PC-9 (cell line): Measurements from ENCODE around the gene VWA2. TPM values are rescaled to one million over a fixed set of nuclear protein-coding genes. Genes with fewer than 3 reads are reported as not detected.

Experiments used
- BruUV-seq: library from RNA; stranded (reverse); fragments of 400-500 nt; replicated peaks from 2 replicates; lab custom pipeline; 2021; lab: Mats Ljungman, UMichigan
- CTCF ChIA-PET: fragments of 300-600 bp; sonication (Branson Sonifier 250); formaldehyde crosslinking; loops from one replicate; lab custom pipeline; 2022; ENCODE audit warnings: antibody characterized with exemption; lab: Charles Lee
- POLR2A ChIA-PET: fragments of 300-600 bp; sonication (Branson Sonifier 250); formaldehyde crosslinking; loops from one replicate; lab custom pipeline; 2022; ENCODE audit warnings: antibody characterized with exemption; ENCODE audit not compliant: unreplicated experiment; lab: Charles Lee
- DNase-seq, 2 experiments: peaks; one replicate each; pipeline versions ENCODE4 v3.0.0 to v3.0.0-alpha.2; 2015 to 2022; ENCODE audit warnings: mixed read lengths in 1 of 2
- H2AFZ ChIP-seq: fragments of 200-600 bp; sonication (generic); 2 replicates; pipeline ENCODE4 v1.8.1; 2017; ENCODE audit warnings: antibody characterized with exemption
- H3F3A ChIP-seq: fragments of 200-600 bp; sonication (generic); 2 replicates; pipeline ENCODE4 v1.8.1; 2017; ENCODE audit warnings: antibody characterized with exemption, mild to moderate bottlenecking, low read depth; ENCODE audit not compliant: insufficient read depth
- H3K27ac ChIP-seq: fragments of 200-600 bp; sonication (generic); 2 replicates; pipeline ENCODE4 v1.6.1; 2016; ENCODE audit warnings: mixed run types
- H3K27me3 ChIP-seq: fragments of 200-600 bp; sonication (generic); 2 replicates; pipeline ENCODE4 v1.6.1; 2016; ENCODE audit warnings: low read depth, mixed run types; ENCODE audit not compliant: insufficient read depth
- H3K36me3 ChIP-seq: fragments of 200-600 bp; sonication (generic); 2 replicates; pipeline ENCODE4 v1.6.1; 2016; ENCODE audit warnings: low read depth, mixed run types
- H3K4me1 ChIP-seq: fragments of 200-600 bp; sonication (generic); replicated peaks from 2 replicates; pipeline ENCODE4 v1.6.1; 2016; ENCODE audit warnings: mixed run types; ENCODE audit not compliant: insufficient read depth
- H3K4me2 ChIP-seq: fragments of 200-600 bp; sonication (generic); 2 replicates; pipeline ENCODE4 v1.6.1; 2017; ENCODE audit warnings: mixed run types
- H3K4me3 ChIP-seq: fragments of 200-600 bp; sonication (generic); 2 replicates; pipeline ENCODE4 v1.6.1; 2016; ENCODE audit warnings: mixed run types
- H3K79me2 ChIP-seq: fragments of 200-600 bp; sonication (generic); 2 replicates; pipeline ENCODE4 v1.6.1; 2017; ENCODE audit warnings: low read depth, mixed run types
- H3K9me2 ChIP-seq: fragments of 200-600 bp; sonication (generic); 2 replicates; pipeline ENCODE4 v1.8.1; 2017; ENCODE audit warnings: mild to moderate bottlenecking; ENCODE audit not compliant: insufficient read depth
- H3K9me3 ChIP-seq: fragments of 200-600 bp; sonication (generic); 2 replicates; pipeline ENCODE4 v1.8.1; 2016; ENCODE audit warnings: low read depth; ENCODE audit not compliant: insufficient read depth
- H4K20me1 ChIP-seq: fragments of 200-600 bp; sonication (generic); 2 replicates; pipeline ENCODE4 v1.8.1; 2017; ENCODE audit not compliant: insufficient read depth
- EZH2 ChIP-seq: fragments of 200-600 bp; sonication (generic); IDR thresholded peaks from 2 replicates; pipeline ENCODE4 v1.8.0; 2017; ENCODE audit warnings: antibody characterized with exemption, low read depth
- intact Hi-C: fragments of 100-400 bp; cut with micrococcal nuclease; formaldehyde crosslinking; loops from one replicate; pipeline ENCODE4 v1.10.0; 2022; ENCODE audit not compliant: unreplicated experiment
- total RNA-seq: library from RNA; stranded (reverse); gene quantifications from 2 replicates; pipeline ENCODE4 v1.2.3, GENCODE V29; 2021
- TF ChIP-seq, protein P1 (sequence below): fragments of 200-600 bp; sonication (generic); conservative IDR thresholded peaks from 2 replicates; pipeline ENCODE4 v1.6.1; 2017; ENCODE audit warnings: mixed run types, antibody characterized with exemption, mild to moderate bottlenecking, moderate library complexity

Gene VWA2
- total RNA-seq, 1 experiment from 2014 or later = 0.48 TPM

- peaks cover 25% of the 10 kb centered on the region for H3F3A ChIP-seq
- H3K36me3 ChIP-seq = 0 out of 2 replicates have a peak, but pooled peaks cover 5% of the 10 kb centered on the region
- H4K20me1 ChIP-seq = no peaks in the 10 kb centered on the region
- no peak overlapping the region for H2AFZ ChIP-seq
- peaks cover 42% of the 10 kb centered on the region for H3K4me1 ChIP-seq
- H3K27ac ChIP-seq = peak overlapping the region; percentile 89
- H3K79me2 ChIP-seq = no peaks in the 10 kb centered on the region
- no peaks in the 10 kb centered on the region for H3K9me3 ChIP-seq
- intact Hi-C loops = loop anchor here (1.0 to 5.0 kb wide), 5 partner anchors 13 to 83 kb away; partner anchors contain the start of gene AFAP1L2
- no peaks in the 10 kb centered on the region for H3K9me2 ChIP-seq
- H3K4me3 ChIP-seq = no peak overlapping the region; the same call in 1 of the 2 replicates
- no peaks in the 10 kb centered on the region for H3K27me3 ChIP-seq
- DNase-seq = peak in 1 of 2 experiments; percentile 44
- BruUV-seq = no TSS peak
- TF ChIP-seq EZH2 = no peak
- TF ChIP-seq, protein P1, sequence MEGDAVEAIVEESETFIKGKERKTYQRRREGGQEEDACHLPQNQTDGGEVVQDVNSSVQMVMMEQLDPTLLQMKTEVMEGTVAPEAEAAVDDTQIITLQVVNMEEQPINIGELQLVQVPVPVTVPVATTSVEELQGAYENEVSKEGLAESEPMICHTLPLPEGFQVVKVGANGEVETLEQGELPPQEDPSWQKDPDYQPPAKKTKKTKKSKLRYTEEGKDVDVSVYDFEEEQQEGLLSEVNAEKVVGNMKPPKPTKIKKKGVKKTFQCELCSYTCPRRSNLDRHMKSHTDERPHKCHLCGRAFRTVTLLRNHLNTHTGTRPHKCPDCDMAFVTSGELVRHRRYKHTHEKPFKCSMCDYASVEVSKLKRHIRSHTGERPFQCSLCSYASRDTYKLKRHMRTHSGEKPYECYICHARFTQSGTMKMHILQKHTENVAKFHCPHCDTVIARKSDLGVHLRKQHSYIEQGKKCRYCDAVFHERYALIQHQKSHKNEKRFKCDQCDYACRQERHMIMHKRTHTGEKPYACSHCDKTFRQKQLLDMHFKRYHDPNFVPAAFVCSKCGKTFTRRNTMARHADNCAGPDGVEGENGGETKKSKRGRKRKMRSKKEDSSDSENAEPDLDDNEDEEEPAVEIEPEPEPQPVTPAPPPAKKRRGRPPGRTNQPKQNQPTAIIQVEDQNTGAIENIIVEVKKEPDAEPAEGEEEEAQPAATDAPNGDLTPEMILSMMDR = no peak
- ChIA-PET POLR2A (interaction anchor here (0.5 to 0.6 kb wide), 3 partner anchors 74 to 298 kb away, joined by 3 to 5 read pairs (median 4); no protein-coding TSS in a partner anchor), CTCF (no interaction called here)
- peak overlapping the region; percentile 67 for H3K4me2 ChIP-seq
Measured at GRCh38 chr10:114319406-114320248, 80.6 kb downstream of the VWA2 start.

GRCh38 chr10:114320249-114321116 is 81.4 kb downstream of the VWA2 start:
- no peak overlapping the region; the same call in 1 of the 2 replicates for H3K4me3 ChIP-seq
- H3K79me2 ChIP-seq = no peaks in the 10 kb centered on the region
- 0 out of 2 replicates have a peak, but pooled peaks cover 5% of the 10 kb centered on the region for H3K36me3 ChIP-seq
- DNase-seq = peak; percentile 94 to 97
- BruUV-seq = TSS peak; percentile 75
- peaks cover 42% of the 10 kb centered on the region for H3K4me1 ChIP-seq
- H3K27ac ChIP-seq = peak overlapping the region; percentile 89
- no peak overlapping the region for H2AFZ ChIP-seq
- no peaks in the 10 kb centered on the region for H3K9me2 ChIP-seq
- ChIA-PET CTCF (interaction anchor here (0.6 kb wide), 1 partner anchor 112 kb away, joined by 7 read pairs; no protein-coding TSS in a partner anchor), POLR2A (interaction anchor here (0.5 to 0.7 kb wide), 6 partner anchors 14 to 299 kb away, joined by 3 to 5 read pairs (median 3); no protein-coding TSS in a partner anchor)
- no peaks in the 10 kb centered on the region for H4K20me1 ChIP-seq
- no peaks in the 10 kb centered on the region for H3K27me3 ChIP-seq
- TF ChIP-seq, protein P1 = no peak
- TF ChIP-seq EZH2 = no peak
- H3K4me2 ChIP-seq = peak overlapping the region; percentile 67
- peaks cover 25% of the 10 kb centered on the region for H3F3A ChIP-seq
- intact Hi-C loops = loop anchor here (1.0 to 5.0 kb wide), 6 partner anchors 14 to 93 kb away; partner anchors contain the start of gene AFAP1L2
- H3K9me3 ChIP-seq = no peaks in the 10 kb centered on the region

DNA sequence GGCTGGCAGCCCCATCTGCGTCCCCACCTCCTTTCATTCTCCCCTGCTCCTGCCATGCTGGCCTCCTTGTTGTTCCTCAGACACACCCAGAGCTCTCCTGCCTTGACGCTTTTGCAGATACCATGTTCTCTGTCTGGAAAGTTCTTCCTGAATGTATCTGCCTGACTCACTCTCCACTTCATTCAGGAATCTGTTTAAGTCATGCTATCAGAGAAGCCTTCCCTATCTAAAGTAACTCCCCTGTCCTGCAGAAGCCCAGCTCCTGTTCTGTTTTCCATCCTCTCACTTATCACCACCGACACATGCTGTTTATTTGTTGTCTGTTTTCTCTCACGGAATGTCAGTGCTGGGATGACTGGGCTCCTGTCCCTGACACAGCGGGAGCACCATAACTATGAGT is 83.3 kb downstream of the VWA2 start:
- Histone ChIP-seq H3K4me2 (no peak overlapping the region), H3K27ac (no peak overlapping the region), H3K27me3 (no peaks in the 10 kb centered on the region), H3K9me3 (no peaks in the 10 kb centered on the region), H2AFZ (no peak overlapping the region), H3K79me2 (no peaks in the 10 kb centered on the region), H3K4me3 (no peak overlapping the region), H3F3A (peaks cover 25% of the 10 kb centered on the region), H3K9me2 (no peaks in the 10 kb centered on the region), H4K20me1 (no peaks in the 10 kb centered on the region), H3K36me3 (0 out of 2 replicates have a peak, but pooled peaks cover 5% of the 10 kb centered on the region), H3K4me1 (peaks cover 42% of the 10 kb centered on the region)
- no peak for TF ChIP-seq EZH2
- TF ChIP-seq, protein P1 = no peak
- CTCF ChIA-PET = no interaction called here
- intact Hi-C loops = loop anchor here (5.0 kb wide), 1 partner anchor 80 kb away; the partner anchor contains the start of gene AFAP1L2
- BruUV-seq = no TSS peak
- POLR2A ChIA-PET = no interaction called here
- no peak for DNase-seq
